NCI-H2081 treated with DMSO at 0.1 percent for 48 hours (cell line): ENCODE data around the gene HASPIN.

Experiments used
- DNase-seq: peaks from one replicate; lab custom pipeline; 2025; lab: John Stamatoyannopoulos, UW

The HASPIN gene

DNA sequence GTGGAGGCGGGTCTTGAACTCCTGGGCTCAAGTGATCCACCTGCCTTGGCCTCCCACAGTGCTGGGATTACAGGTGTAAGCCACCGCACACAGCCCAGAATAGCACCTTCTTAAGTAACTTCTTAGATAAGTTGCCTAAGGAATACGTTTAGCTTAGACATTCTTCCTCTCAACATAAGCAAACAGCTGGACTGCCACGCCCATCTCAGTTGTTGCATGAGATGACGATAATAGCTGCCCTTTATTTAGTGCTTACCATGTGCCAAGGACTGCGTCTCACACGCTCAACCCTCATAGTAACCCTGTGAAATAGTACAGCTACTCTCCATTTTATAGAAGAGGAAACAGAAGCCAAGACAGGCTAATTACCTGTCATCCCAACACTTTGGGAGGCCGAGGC lies 11.8 kb downstream of the HASPIN start:
- no peak for DNase-seq

DNA sequence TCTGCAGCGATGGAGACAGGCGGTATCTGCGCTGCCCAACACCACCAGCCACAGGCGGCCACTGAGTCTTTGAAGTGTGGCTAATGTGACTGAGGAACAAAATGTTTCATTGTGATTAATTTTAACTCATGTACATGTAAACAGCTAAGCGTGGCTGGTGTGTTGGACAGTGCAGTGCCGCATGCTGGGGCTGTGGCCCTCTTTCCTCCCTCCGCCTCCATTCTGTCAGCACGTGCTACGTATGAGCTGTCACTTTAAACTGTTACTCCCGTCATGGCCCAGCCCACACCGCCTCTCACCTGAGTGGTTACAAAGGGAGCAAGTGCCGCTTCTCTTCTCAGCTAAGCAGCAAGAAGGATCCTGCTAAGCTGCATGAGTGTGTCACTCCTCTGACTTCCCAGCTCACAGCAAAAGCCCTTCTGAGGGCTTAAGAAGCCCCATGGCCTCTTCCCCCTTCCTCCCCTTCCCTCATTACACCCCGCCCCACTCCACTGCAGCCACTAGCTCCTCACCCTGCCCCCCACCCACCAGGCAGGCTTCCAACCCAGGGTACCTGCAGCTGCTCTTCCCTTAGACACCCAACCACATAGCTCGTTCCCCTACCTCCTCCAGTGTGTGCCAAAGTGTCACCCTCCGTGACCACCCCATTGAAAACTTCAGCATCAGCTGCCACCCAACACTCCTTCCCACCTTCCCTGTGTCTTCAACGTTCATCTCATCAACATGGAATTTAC lies 15.0 kb downstream of the HASPIN start:
- no peak for DNase-seq

GRCh38 chr17:3739422-3740124 lies 15.9 kb downstream of the HASPIN start:
- no peak for DNase-seq

DNA sequence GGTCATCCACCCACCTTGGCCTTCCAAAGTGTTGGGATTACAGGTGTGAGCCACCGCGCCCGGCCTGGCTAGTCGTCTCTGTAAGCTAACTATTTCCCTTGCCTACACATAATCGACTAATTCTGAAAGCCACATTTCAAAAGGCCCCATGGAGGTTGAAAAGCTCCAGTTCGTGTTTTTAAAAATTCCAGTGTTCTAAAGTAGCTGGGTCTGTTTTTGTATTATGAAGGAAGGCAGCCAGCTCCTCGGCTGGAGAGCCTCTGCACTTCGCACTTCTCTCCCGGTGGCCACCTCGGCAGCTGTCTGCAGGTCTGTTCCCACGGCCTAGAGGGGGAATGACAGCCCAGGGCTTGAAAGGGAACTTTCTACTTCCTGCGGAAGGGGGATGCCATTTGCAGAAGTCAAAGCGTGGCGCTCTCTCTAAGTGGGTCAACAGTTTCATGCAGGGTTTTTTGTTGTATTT lies 16.9 kb downstream of the HASPIN start:
- DNase-seq: no peak

GRCh38 chr17:3744014-3744413 lies 20.3 kb downstream of the HASPIN start:
- no peak for DNase-seq

DNA sequence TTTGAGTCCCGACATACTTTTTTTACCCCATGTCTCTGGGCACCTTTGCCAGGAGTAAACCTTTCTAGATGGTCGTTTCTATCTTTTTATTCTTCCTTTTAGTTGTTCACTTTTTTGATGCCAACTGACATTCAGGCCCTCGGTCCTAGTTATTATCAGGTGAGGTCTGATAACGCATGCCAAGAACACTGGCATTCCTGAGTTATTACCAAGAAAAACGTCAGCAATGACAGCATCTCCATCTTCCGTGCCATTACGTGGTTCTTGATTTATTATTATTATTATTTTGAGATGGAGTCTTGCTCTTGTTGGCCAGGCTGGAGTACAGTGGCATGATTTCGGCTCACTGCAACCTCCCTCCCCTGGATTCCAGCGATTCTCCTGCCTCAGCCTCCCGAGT lies 21.4 kb downstream of the HASPIN start:
- no peak for DNase-seq

- DNase-seq: no peak
These were observed 24.1 kb downstream of the HASPIN start for GRCh38 chr17:3747805-3748204.

GRCh38 chr17:3748576-3748975 lies 24.9 kb downstream of the HASPIN start:
- DNase-seq: no peak

DNA sequence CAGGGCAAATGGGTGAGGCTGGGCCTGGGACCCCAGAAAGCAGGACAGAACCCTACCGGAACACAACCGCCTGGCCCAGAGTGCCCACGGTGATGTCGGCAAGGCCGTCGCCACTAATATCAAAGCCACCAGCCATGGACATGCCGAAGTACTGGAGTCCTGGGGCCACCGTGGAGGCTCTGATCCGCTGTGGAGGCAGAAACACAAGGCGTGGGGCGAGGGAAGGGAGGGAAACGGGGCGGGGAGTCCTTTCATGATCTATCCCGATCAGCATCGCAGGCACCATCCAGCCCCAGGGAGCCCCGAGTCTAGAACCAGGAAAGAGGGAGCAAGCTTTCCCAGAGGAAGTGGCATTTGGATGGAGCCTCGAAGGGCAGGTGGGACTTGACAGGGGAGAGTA lies 26.6 kb downstream of the HASPIN start:
- no peak for DNase-seq

- DNase-seq: no peak
These were observed 27.2 kb downstream of the HASPIN start for GRCh38 chr17:3750926-3751325.

GRCh38 chr17:3751836-3752235 lies 28.1 kb downstream of the HASPIN start:
- no peak for DNase-seq

GRCh38 chr17:3753624-3754023 lies 29.9 kb downstream of the HASPIN start:
- no peak for DNase-seq

DNA sequence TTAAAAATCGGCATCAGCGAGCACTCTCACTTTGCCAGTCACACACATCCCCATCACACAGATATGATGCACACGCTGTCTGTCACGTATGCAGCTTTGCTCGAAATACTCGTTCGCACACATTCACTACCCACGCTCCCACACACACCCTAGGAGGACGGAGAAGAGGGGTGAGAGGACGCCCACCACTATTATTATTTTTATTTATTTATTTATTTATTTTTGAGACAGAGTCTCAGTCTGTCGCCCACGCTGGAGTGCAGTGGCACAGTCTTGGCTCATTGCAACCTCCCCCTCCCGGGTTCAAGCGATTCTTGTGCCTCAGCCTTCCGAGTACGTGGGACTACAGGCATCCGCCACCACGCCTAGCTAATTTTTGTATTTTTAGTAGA lies 30.4 kb downstream of the HASPIN start:
- DNase-seq: no peak

- peak; percentile 66 for DNase-seq
These were observed 31.0 kb downstream of the HASPIN start for GRCh38 chr17:3754458-3755334.

- no peak for DNase-seq
These were observed 31.8 kb downstream of the HASPIN start for GRCh38 chr17:3755335-3756030.

GRCh38 chr17:3759597-3760216 lies 36.0 kb downstream of the HASPIN start:
- no peak for DNase-seq

DNA sequence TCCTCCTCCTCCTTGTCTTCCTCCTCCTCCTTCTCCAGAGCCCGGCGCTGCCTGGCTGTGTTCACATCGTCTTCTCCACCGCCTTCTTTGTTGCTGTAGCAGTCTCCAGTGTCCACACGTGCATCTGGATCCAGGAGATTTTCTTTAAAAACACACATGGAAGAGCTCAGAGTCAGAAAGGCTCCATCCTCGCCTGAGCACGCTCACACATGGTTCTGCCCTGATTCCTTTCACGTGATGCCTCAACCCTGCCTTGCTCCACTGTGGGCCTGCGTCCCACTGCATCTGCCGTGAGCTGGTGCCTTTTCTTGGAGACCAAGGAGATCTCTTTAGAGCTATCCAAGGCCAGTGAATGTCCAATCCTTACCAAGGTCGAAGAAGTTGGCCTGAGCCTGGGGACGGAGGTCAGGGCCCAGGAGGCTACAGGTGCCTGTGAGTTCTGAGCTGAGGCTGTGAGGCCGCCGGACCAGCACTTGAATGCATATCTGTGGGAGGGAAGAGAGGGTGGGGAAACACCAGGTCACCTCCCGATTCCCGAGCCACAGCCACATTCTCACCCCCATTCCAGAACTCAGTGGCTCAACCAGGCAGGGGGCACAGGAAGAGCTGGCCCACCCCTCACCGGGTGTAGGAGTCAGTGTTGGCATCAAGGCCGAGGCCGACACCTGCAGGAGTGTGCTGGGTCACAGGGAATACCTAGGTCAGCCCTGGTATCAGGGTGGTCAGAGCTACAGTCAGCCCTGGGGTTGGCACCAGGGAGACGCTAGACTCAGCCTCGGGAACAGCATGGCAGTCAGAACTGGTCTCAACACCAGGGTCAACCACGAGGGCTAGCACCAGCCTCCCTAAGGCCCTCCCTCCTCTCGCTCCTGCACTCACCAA lies 37.6 kb downstream of the HASPIN start:
- DNase-seq: no peak

GRCh38 chr17:3761918-3762380 lies 38.2 kb downstream of the HASPIN start:
- DNase-seq: no peak

DNA sequence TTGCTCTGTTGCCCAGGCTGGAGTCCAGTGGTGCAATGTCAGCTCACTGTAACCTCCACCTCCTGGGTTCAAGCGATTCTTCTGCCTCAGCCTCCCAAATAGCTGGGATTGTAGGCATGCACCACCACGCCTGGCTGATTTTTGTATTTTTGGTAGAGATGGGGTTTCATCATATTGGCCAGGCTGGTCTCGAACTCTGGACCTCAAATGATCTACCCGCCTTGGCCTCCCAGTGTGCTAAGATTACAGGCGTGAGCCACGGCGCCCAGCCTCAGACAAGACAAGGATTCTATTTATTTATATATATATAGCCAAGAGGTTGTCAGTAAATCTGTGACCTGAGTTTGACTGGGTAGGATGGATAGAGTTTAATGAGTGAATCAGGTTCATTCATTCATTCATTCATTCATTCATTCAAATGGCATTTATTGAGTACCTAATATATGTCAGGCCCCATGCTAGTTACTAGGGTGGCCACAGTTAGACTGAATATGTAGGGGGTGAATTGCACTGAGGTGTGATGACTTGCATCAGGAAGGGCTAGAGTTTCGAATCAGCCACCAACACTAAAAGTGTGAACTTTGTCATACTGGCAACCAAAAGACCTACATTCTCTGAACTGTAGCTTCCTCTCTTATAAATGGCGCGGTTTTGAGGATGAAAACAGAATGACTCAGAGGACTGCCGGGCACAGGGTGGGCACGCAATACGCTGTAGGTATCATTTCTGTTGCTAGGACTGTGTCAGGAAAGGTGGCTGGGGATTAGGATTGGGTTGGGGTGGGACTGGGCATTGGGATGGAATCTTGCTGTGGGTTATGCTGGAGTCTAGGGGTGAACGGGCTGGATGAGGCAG lies 39.4 kb downstream of the HASPIN start:
- DNase-seq: no peak
